ENCODE results near the gene CAND2. TPM values are rescaled to one million over a fixed set of nuclear protein-coding genes. Genes with fewer than 3 reads are reported as not detected.

CAND2 gene
- total and polyA plus RNA-seq, 2 of the 8 experiments (the other 6 are each of a cell fraction or from before 2014, with no cell fraction given), result 8.7 TPM

DNA sequence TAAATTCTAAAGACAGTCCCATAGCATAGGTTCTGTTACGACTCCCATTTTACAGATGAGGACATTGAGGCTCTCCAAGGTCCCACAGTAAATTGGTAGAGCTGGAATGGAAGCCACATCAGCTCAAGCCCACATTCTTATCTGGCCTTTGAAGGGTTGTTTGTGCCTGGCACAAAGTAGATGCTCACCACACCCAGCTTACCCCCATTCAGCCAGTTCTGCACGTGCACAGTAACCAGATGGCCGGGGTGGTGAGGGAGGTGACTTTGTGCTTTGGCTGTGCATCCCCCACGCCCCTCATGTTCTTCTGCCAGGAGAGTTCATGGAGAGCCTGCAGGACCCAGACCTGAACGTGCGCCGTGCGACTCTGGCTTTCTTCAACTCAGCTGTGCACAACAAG, 28.7 kb downstream of the CAND2 start:
- no peak overlapping the region for H2BK20ac ChIP-seq (ENCODE audit: low read length)
- H2AK5ac ChIP-seq (ENCODE audit: low read depth, low read length), result no peak overlapping the region
- no peaks in the 10 kb centered on the region for H3K9me3 ChIP-seq (ENCODE audit: insufficient read depth in 2 of 2, low read depth in 1 of 2, low read length in 1 of 2)
- no peaks in the 10 kb centered on the region for H3K27me3 ChIP-seq (replicated peaks in 1 of 4; ENCODE audit: control insufficient read depth in 3 of 4, extremely low read depth in 1 of 4, insufficient read depth in 3 of 4, low read length in 3 of 4)
- ChIA-PET CTCF (ENCODE audit: partially characterized antibody) (interaction anchor here (0.6 to 3.5 kb wide), 9 partner anchors 10 to 119 kb away, joined by 3 to 11 read pairs (median 7); no protein-coding TSS in a partner anchor), POLR2A (ENCODE audit: partially characterized antibody) (interaction anchor here (1.2 to 28.5 kb wide), 3 partner anchors 5 to 53 kb away, joined by 3 to 661 read pairs (median 661); partner anchors contain the start of gene RPL32)
- H3K18ac ChIP-seq (ENCODE audit: extremely low read depth, low read length), result no peak overlapping the region
- WGBS, 2 experiments (ENCODE audit: extremely low coverage in 1 of 2, insufficient coverage in 1 of 2, insufficient read length in 1 of 2, insufficient replicate concordance in 2 of 2, low coverage in 1 of 2, low lambda C conversion rate in 2 of 2, missing lambda C conversion rate in 1 of 2), result 97% methylated on average over 8 of the region's 8 CpGs; no CpG with 5 or more reads in 1 of the 2 experiments
- no peak overlapping the region for H3K4ac ChIP-seq (replicated peaks; ENCODE audit: insufficient read length, low read depth, low read length)
- peaks cover 0 to 1% of the 10 kb centered on the region in 2 experiments for H4K20me1 ChIP-seq (replicated peaks in 1 of 2; ENCODE audit: control insufficient read depth in 1 of 2, insufficient read depth in 2 of 2, low read length in 2 of 2)
- DNase-seq (ENCODE audit: low read depth in 1 of 2, low spot score in 2 of 2), result no peak
- no peak overlapping the region for H4K8ac ChIP-seq (ENCODE audit: extremely low read depth, insufficient read depth, low read length)
- no peaks in the 10 kb centered on the region for H3K79me2 ChIP-seq (ENCODE audit: control insufficient read depth in 1 of 2, insufficient read depth in 2 of 2, low read length in 2 of 2)
- no peak overlapping the region for H2BK12ac ChIP-seq (ENCODE audit: low read depth, low read length)
- H3K4me2 ChIP-seq (ENCODE audit: insufficient read depth in 1 of 2, low read depth in 2 of 2, low read length in 2 of 2), result no peak overlapping the region
- H2BK15ac ChIP-seq (ENCODE audit: low read length), result no peak overlapping the region
- H3K79me1 ChIP-seq (ENCODE audit: low read depth, low read length), result no peaks in the 10 kb centered on the region
- H2BK5ac ChIP-seq (ENCODE audit: low read depth, low read length), result no peak overlapping the region
- no peak overlapping the region for H3K9ac ChIP-seq (replicated peaks in 1 of 4; ENCODE audit: extremely low read depth in 1 of 4, low read depth in 3 of 4, low read length in 3 of 4)
- no peak overlapping the region for H3K23ac ChIP-seq (ENCODE audit: insufficient read length)
- peaks cover 0 to 5% (median 2%) of the 10 kb centered on the region in 4 experiments; a peak in 3 of 8 replicates for H3K36me3 ChIP-seq (ENCODE audit: control insufficient read depth in 2 of 4, insufficient read depth in 4 of 4, low read length in 3 of 4)
- FAIRE-seq, result no peak
- H3K23me2 ChIP-seq (ENCODE audit: low read depth, low read length), result no peaks in the 10 kb centered on the region
- H2BK120ac ChIP-seq (replicated peaks; ENCODE audit: low read depth, low read length), result no peak overlapping the region
- no peak overlapping the region for H3K4me3 ChIP-seq (ENCODE audit: extremely low read depth in 1 of 4, insufficient read depth in 2 of 4, low read depth in 3 of 4, low read length in 4 of 4)
- H3K56ac ChIP-seq (replicated peaks; ENCODE audit: insufficient read length, low read depth, low read length), result no peak overlapping the region
- H4K91ac ChIP-seq (replicated peaks; ENCODE audit: insufficient read length, low read length), result no peak overlapping the region
- no peak overlapping the region for H3K14ac ChIP-seq (ENCODE audit: insufficient read length)
- no peak overlapping the region for H2AFZ ChIP-seq (ENCODE audit: low read length)
- H3K4me1 ChIP-seq (replicated peaks in 1 of 4; ENCODE audit: control insufficient read depth in 3 of 4, insufficient read depth in 4 of 4, low read length in 3 of 4), result no peaks in the 10 kb centered on the region
- H4K5ac ChIP-seq (ENCODE audit: insufficient read length, low read depth, low read length), result no peak overlapping the region
- no peak overlapping the region for H3K27ac ChIP-seq (ENCODE audit: low read depth, low read length)
- TF ChIP-seq SIX5 (IDR thresholded peaks at IDR 0.05; ENCODE audit: low read depth, low read length) (no peak), CBX8 (IDR thresholded peaks at IDR 0.05; ENCODE audit: borderline replicate concordance, low read depth, low read length) (no peak), EZH2 (IDR thresholded peaks at IDR 0.05; ENCODE audit: low read depth, low read length, severe bottlenecking) (no peak), SAP30 (IDR thresholded peaks at IDR 0.05; ENCODE audit: insufficient read depth, insufficient replicate concordance, low read length) (no peak), PHF8 (conservative IDR thresholded peaks at IDR 0.05; ENCODE audit: low read depth, low read length) (no peak), JUND (IDR thresholded peaks at IDR 0.05; ENCODE audit: low read length) (no peak), CEBPB (IDR thresholded peaks at IDR 0.05; ENCODE audit: low read depth, low read length) (no peak), SP2 (IDR thresholded peaks at IDR 0.05; ENCODE audit: low read length) (no peak), ASH2L (IDR thresholded peaks at IDR 0.05; ENCODE audit: low read length) (no peak), MAFK (IDR thresholded peaks at IDR 0.05; ENCODE audit: low read depth, low read length) (no peak), CBX5 (IDR thresholded peaks at IDR 0.05; ENCODE audit: low read depth, low read length) (no peak)
- TF ChIP-seq, protein P1, sequence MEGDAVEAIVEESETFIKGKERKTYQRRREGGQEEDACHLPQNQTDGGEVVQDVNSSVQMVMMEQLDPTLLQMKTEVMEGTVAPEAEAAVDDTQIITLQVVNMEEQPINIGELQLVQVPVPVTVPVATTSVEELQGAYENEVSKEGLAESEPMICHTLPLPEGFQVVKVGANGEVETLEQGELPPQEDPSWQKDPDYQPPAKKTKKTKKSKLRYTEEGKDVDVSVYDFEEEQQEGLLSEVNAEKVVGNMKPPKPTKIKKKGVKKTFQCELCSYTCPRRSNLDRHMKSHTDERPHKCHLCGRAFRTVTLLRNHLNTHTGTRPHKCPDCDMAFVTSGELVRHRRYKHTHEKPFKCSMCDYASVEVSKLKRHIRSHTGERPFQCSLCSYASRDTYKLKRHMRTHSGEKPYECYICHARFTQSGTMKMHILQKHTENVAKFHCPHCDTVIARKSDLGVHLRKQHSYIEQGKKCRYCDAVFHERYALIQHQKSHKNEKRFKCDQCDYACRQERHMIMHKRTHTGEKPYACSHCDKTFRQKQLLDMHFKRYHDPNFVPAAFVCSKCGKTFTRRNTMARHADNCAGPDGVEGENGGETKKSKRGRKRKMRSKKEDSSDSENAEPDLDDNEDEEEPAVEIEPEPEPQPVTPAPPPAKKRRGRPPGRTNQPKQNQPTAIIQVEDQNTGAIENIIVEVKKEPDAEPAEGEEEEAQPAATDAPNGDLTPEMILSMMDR (IDR thresholded peaks at IDR 0.05; ENCODE audit: control extremely low read depth in 1 of 3, insufficient read depth in 1 of 3, low read depth in 1 of 3, low read length in 3 of 3), result no peak

All from H1 (cell line).